Measurements from ENCODE around the gene ENDOV. TPM values are rescaled to one million over a fixed set of nuclear protein-coding genes. Genes with fewer than 3 reads are reported as not detected.

ENDOV gene
- total and polyA plus RNA-seq, 2 donors (not counting 1 experiment from before 2014, with no cell fraction given) = 13.1 to 28.7 TPM

- H3K4me2 ChIP-seq (ENCODE audit: extremely low read depth, insufficient read depth, low read length) = no peak overlapping the region
Measured at GRCh38 chr17:80422981-80423380, 8.0 kb downstream of the ENDOV start.

GRCh38 chr17:80423536-80424225, 8.7 kb downstream of the ENDOV start:
- Histone ChIP-seq H4K20me1 (ENCODE audit: control insufficient read depth, extremely low read depth, insufficient read depth, low read length) (no peaks in the 10 kb centered on the region), H3K4me2 (ENCODE audit: extremely low read depth, insufficient read depth, low read length) (no peak overlapping the region), H3K36me3 (ENCODE audit: control insufficient read depth, insufficient read depth, low read length) (peaks cover 4% of the 10 kb centered on the region), H3K9ac (ENCODE audit: insufficient read depth, low read length) (no peak overlapping the region), H3K4me3 (replicated peaks in 1 of 4; ENCODE audit: control extremely low read depth in 1 of 4, insufficient read depth in 1 of 4, low read depth in 3 of 4, low read length in 4 of 4) (no peak overlapping the region), H3K9me3 (ENCODE audit: control insufficient read depth, insufficient read depth, low read depth, low read length) (no peaks in the 10 kb centered on the region), H3K27me3 (ENCODE audit: control insufficient read depth, insufficient read depth, low read length) (no peaks in the 10 kb centered on the region), H3K27ac (ENCODE audit: insufficient read depth, low read length) (no peak overlapping the region), H3K4me1 (ENCODE audit: control insufficient read depth, extremely low read depth, insufficient read depth, low read length) (no peaks in the 10 kb centered on the region), H3K79me2 (ENCODE audit: control insufficient read depth, insufficient read depth, low read length) (no peaks in the 10 kb centered on the region), H2AFZ (ENCODE audit: low read length) (no peak overlapping the region)
- TF ChIP-seq EZH2 (IDR thresholded peaks at IDR 0.05; ENCODE audit: low read length, missing control alignments) (no peak), CTCF (conservative IDR thresholded peaks at IDR 0.05 in 1 of 2, IDR thresholded peaks at IDR 0.05 in 1 of 2; ENCODE audit: low read depth in 1 of 2, low read length in 2 of 2) (no peak)
- no peak for DNase-seq (ENCODE audit: low read depth in 2 of 2)

More at GRCh38 chr17:80422981-80423380, 8.0 kb downstream of the ENDOV start:
- no peak overlapping the region for H3K9ac ChIP-seq (ENCODE audit: insufficient read depth, low read length)
- DNase-seq (ENCODE audit: low read depth in 2 of 2) = no peak
- no peak overlapping the region for H3K4me3 ChIP-seq (replicated peaks in 1 of 4; ENCODE audit: control extremely low read depth in 1 of 4, insufficient read depth in 1 of 4, low read depth in 3 of 4, low read length in 4 of 4)
- H3K4me1 ChIP-seq (ENCODE audit: control insufficient read depth, extremely low read depth, insufficient read depth, low read length) = no peaks in the 10 kb centered on the region
- TF ChIP-seq EZH2 (IDR thresholded peaks at IDR 0.05; ENCODE audit: low read length, missing control alignments) = no peak
- TF ChIP-seq CTCF (conservative IDR thresholded peaks at IDR 0.05 in 1 of 2, IDR thresholded peaks at IDR 0.05 in 1 of 2; ENCODE audit: low read depth in 1 of 2, low read length in 2 of 2) = no peak
- no peaks in the 10 kb centered on the region for H3K27me3 ChIP-seq (ENCODE audit: control insufficient read depth, insufficient read depth, low read length)
- no peaks in the 10 kb centered on the region for H3K79me2 ChIP-seq (ENCODE audit: control insufficient read depth, insufficient read depth, low read length)
- H4K20me1 ChIP-seq (ENCODE audit: control insufficient read depth, extremely low read depth, insufficient read depth, low read length) = no peaks in the 10 kb centered on the region
- peaks cover 8% of the 10 kb centered on the region for H3K36me3 ChIP-seq (ENCODE audit: control insufficient read depth, insufficient read depth, low read length)
- H3K27ac ChIP-seq (ENCODE audit: insufficient read depth, low read length) = no peak overlapping the region
- no peaks in the 10 kb centered on the region for H3K9me3 ChIP-seq (ENCODE audit: control insufficient read depth, insufficient read depth, low read depth, low read length)
- no peak overlapping the region for H2AFZ ChIP-seq (ENCODE audit: low read length)

GRCh38 chr17:80424261-80424660, 9.3 kb downstream of the ENDOV start:
- H2AFZ ChIP-seq (ENCODE audit: low read length) = no peak overlapping the region
- peaks cover 3% of the 10 kb centered on the region for H3K36me3 ChIP-seq (ENCODE audit: control insufficient read depth, insufficient read depth, low read length)
- TF ChIP-seq EZH2 (IDR thresholded peaks at IDR 0.05; ENCODE audit: low read length, missing control alignments) (no peak), CTCF (conservative IDR thresholded peaks at IDR 0.05 in 1 of 2, IDR thresholded peaks at IDR 0.05 in 1 of 2; ENCODE audit: low read depth in 1 of 2, low read length in 2 of 2) (no peak)
- no peak overlapping the region for H3K9ac ChIP-seq (ENCODE audit: insufficient read depth, low read length)
- no peaks in the 10 kb centered on the region for H3K9me3 ChIP-seq (ENCODE audit: control insufficient read depth, insufficient read depth, low read depth, low read length)
- DNase-seq (ENCODE audit: low read depth in 2 of 2) = no peak
- H3K79me2 ChIP-seq (ENCODE audit: control insufficient read depth, insufficient read depth, low read length) = no peaks in the 10 kb centered on the region
- no peak overlapping the region for H3K4me3 ChIP-seq (replicated peaks in 1 of 4; ENCODE audit: control extremely low read depth in 1 of 4, insufficient read depth in 1 of 4, low read depth in 3 of 4, low read length in 4 of 4)
- no peaks in the 10 kb centered on the region for H4K20me1 ChIP-seq (ENCODE audit: control insufficient read depth, extremely low read depth, insufficient read depth, low read length)
- H3K27ac ChIP-seq (ENCODE audit: insufficient read depth, low read length) = no peak overlapping the region
- H3K4me2 ChIP-seq (ENCODE audit: extremely low read depth, insufficient read depth, low read length) = no peak overlapping the region
- no peaks in the 10 kb centered on the region for H3K4me1 ChIP-seq (ENCODE audit: control insufficient read depth, extremely low read depth, insufficient read depth, low read length)
- no peaks in the 10 kb centered on the region for H3K27me3 ChIP-seq (ENCODE audit: control insufficient read depth, insufficient read depth, low read length)

Data from fibroblast of lung (primary cell).